H9 (cell line): Measurements from ENCODE around the gene HLTF. TPM values are rescaled to one million over a fixed set of nuclear protein-coding genes. Genes with fewer than 3 reads are reported as not detected.

ENCODE experiments used
- DNase-seq: peaks from one replicate; pipeline ENCODE4 v3.0.0-alpha.2; 2017
- H2AFZ ChIP-seq: one replicate; pipeline ENCODE4 v1.6.1; 2013; ENCODE audit warnings: mild to moderate bottlenecking, low read length, control low read depth, moderate library complexity
- H2AK5ac ChIP-seq: 2 replicates; pipeline ENCODE4 v1.6.1; 2013; ENCODE audit warnings: low read length, control low read depth, mixed read lengths; ENCODE audit not compliant: insufficient read length
- H2BK120ac ChIP-seq: one replicate; pipeline ENCODE4 v1.6.1; 2013; ENCODE audit warnings: low read depth, mild to moderate bottlenecking, low read length, control low read depth, inconsistent platforms; ENCODE audit not compliant: poor library complexity, severe bottlenecking
- H2BK12ac ChIP-seq: 2 replicates; pipeline ENCODE4 v1.6.1; 2013; ENCODE audit warnings: low read length, control low read depth, mixed read lengths, low read depth; ENCODE audit not compliant: insufficient read length
- H2BK15ac ChIP-seq: 2 replicates; pipeline ENCODE4 v1.6.1; 2013; ENCODE audit warnings: low read depth, low read length, control low read depth
- H2BK20ac ChIP-seq: one replicate; pipeline ENCODE4 v1.6.1; 2013; ENCODE audit warnings: low read depth, mild to moderate bottlenecking, low read length, control low read depth, inconsistent platforms; ENCODE audit not compliant: poor library complexity, severe bottlenecking
- H2BK5ac ChIP-seq: 2 replicates; pipeline ENCODE4 v1.6.1; 2013; ENCODE audit warnings: low read length, control low read depth, mixed read lengths; ENCODE audit not compliant: insufficient read length
- H3K14ac ChIP-seq: 2 replicates; pipeline ENCODE4 v1.6.1; 2013; ENCODE audit warnings: low read length, control low read depth; ENCODE audit not compliant: insufficient read depth
- H3K18ac ChIP-seq: 2 replicates; pipeline ENCODE4 v1.6.1; 2013; ENCODE audit warnings: low read depth, mild to moderate bottlenecking, mixed read lengths, low read length, control low read depth; ENCODE audit not compliant: insufficient read length
- H3K23ac ChIP-seq: 2 replicates; pipeline ENCODE4 v1.6.1; 2013; ENCODE audit warnings: low read length, control low read depth, mixed read lengths, low read depth; ENCODE audit not compliant: insufficient read length
- H3K23me2 ChIP-seq: 2 replicates; pipeline ENCODE4 v1.6.1; 2013; ENCODE audit warnings: low read depth, mild to moderate bottlenecking, mixed read lengths, low read length, control low read depth; ENCODE audit not compliant: insufficient read length, poor library complexity, severe bottlenecking
- H3K27ac ChIP-seq: 2 replicates; pipeline ENCODE4 v1.5.1; 2013; ENCODE audit warnings: low read length, control low read depth, mixed read lengths, low read depth; ENCODE audit not compliant: insufficient read length
- H3K27me3 ChIP-seq: 2 replicates; pipeline ENCODE4 v1.6.1; 2013; ENCODE audit warnings: low read length, control low read depth, inconsistent platforms; ENCODE audit not compliant: insufficient read depth
- H3K4ac ChIP-seq: 2 replicates; pipeline ENCODE4 v1.6.1; 2013; ENCODE audit warnings: low read depth, mild to moderate bottlenecking, control low read depth, inconsistent platforms, low read length, moderate library complexity
- H3K4me1 ChIP-seq: 2 replicates; pipeline ENCODE4 v1.6.1; 2013; ENCODE audit warnings: low read length, control low read depth, inconsistent platforms; ENCODE audit not compliant: insufficient read depth
- H3K4me2 ChIP-seq: 2 replicates; pipeline ENCODE4 v1.6.1; 2013; ENCODE audit warnings: low read length, control low read depth, mixed read lengths; ENCODE audit not compliant: insufficient read length, insufficient read depth
- H3K56ac ChIP-seq: 2 replicates; pipeline ENCODE4 v1.6.1; 2013; ENCODE audit warnings: low read depth, mild to moderate bottlenecking, mixed read lengths, low read length, control low read depth; ENCODE audit not compliant: insufficient read length
- H3K79me1 ChIP-seq: 2 replicates; pipeline ENCODE4 v1.6.1; 2013; ENCODE audit warnings: low read depth, mild to moderate bottlenecking, moderate library complexity, low read length, control low read depth, inconsistent platforms; ENCODE audit not compliant: insufficient read depth, poor library complexity, severe bottlenecking
- H3K79me2 ChIP-seq: 2 replicates; pipeline ENCODE4 v1.6.1; 2013; ENCODE audit warnings: low read length, control low read depth, inconsistent platforms; ENCODE audit not compliant: insufficient read depth
- H3K9ac ChIP-seq: 2 replicates; pipeline ENCODE4 v1.6.1; 2013; ENCODE audit warnings: low read length, control low read depth, mixed read lengths; ENCODE audit not compliant: insufficient read length; ENCODE audit errors: extremely low read depth
- H3K9me3 ChIP-seq: one replicate; pipeline ENCODE4 v1.6.1; 2013; ENCODE audit warnings: low read depth, low read length, inconsistent platforms; ENCODE audit not compliant: control insufficient read depth
- H3T11ph ChIP-seq: one replicate; pipeline ENCODE4 v1.6.1; 2013; ENCODE audit warnings: mild to moderate bottlenecking, low read length, control low read depth, inconsistent platforms
- H4K20me1 ChIP-seq: one replicate; pipeline ENCODE4 v1.6.1; 2013; ENCODE audit not compliant: control insufficient read depth, insufficient read length, insufficient read depth
- H4K5ac ChIP-seq: 2 replicates; pipeline ENCODE4 v1.6.1; 2013; ENCODE audit warnings: low read depth, mild to moderate bottlenecking, mixed read lengths, low read length, control low read depth; ENCODE audit not compliant: insufficient read length
- H4K8ac ChIP-seq: replicated peaks from 2 replicates; pipeline ENCODE4 v1.6.1; 2013; ENCODE audit warnings: low read length, control low read depth, mixed read lengths, low read depth; ENCODE audit not compliant: insufficient read length
- H4K91ac ChIP-seq: 2 replicates; pipeline ENCODE4 v1.6.1; 2013; ENCODE audit warnings: low read depth, mild to moderate bottlenecking, moderate library complexity, mixed read lengths, low read length, control low read depth; ENCODE audit not compliant: insufficient read length
- H3K27ac Mint-ChIP-seq, 3 experiments: 2 replicates in 2 of 3; 3 replicates in 1 of 3; pipeline ENCODE4 v1.8.0; 2020 to 2021; ENCODE audit warnings: mixed read lengths in 3 of 3, mild to moderate bottlenecking in 1 of 3, moderate library complexity in 1 of 3
- H3K27me3 Mint-ChIP-seq: 2 replicates; pipeline ENCODE4 v1.8.0; 2021; ENCODE audit warnings: low read depth, mild to moderate bottlenecking, moderate library complexity, mixed read lengths
- H3K36me3 Mint-ChIP-seq, 3 experiments: 2 replicates in 2 of 3; 3 replicates in 1 of 3; pipeline ENCODE4 v1.8.0; 2020 to 2021; ENCODE audit warnings: low read depth in 3 of 3, mixed read lengths in 3 of 3; ENCODE audit not compliant: insufficient read depth in 1 of 3
- H3K4me1 Mint-ChIP-seq, 2 experiments: 2 replicates each; pipeline ENCODE4 v1.8.0; 2020; ENCODE audit warnings: mixed read lengths in 2 of 2
- H3K4me3 Mint-ChIP-seq, 2 experiments: 2 replicates in 1 of 2; 3 replicates in 1 of 2; pipeline ENCODE4 v1.8.0; 2020 to 2021; ENCODE audit warnings: mild to moderate bottlenecking in 2 of 2, mixed read lengths in 2 of 2, moderate library complexity in 1 of 2
- H3K9me3 Mint-ChIP-seq, 2 experiments: 2 replicates in 1 of 2; 3 replicates in 1 of 2; pipeline ENCODE4 v1.8.0; 2020; ENCODE audit warnings: mild to moderate bottlenecking in 2 of 2, mixed read lengths in 2 of 2, moderate library complexity in 1 of 2
- CTCF ChIP-seq: fragments of 200-600 bp; sonication (generic); conservative IDR thresholded peaks from 3 replicates; pipeline ENCODE4 v1.8.0; 2021; ENCODE audit warnings: antibody characterized with exemption, mild to moderate bottlenecking
- WGBS: extraction: QIAGEN DNeasy Blood & Tissue Kit; methylation state at CpG from one replicate; pipeline ENCODE4 v1.1.7; 2013; ENCODE audit warnings: missing lambda C conversion rate, low lambda C conversion rate, mixed read lengths; ENCODE audit not compliant: insufficient read length; ENCODE audit errors: extremely low coverage; 5-methylcytosine and 5-hydroxymethylcytosine counted together
- total RNA-seq: library from RNA; stranded (reverse); gene quantifications from 2 replicates; pipeline ENCODE4 v1.2.1, GENCODE V29; 2021

The HLTF gene
- total RNA-seq, 1 experiment from 2014 or later, result 41.5 TPM

- H3K27ac Mint-ChIP-seq, result no peak overlapping the region; a peak in 1 of 7 replicates
- H3K14ac ChIP-seq, result no peak overlapping the region
- H4K91ac ChIP-seq, result no peak overlapping the region
- H2BK5ac ChIP-seq, result no peak overlapping the region
- no peak overlapping the region for H3K23ac ChIP-seq
- no peaks in the 10 kb centered on the region for H3K27me3 ChIP-seq
- H4K8ac ChIP-seq, result no peak overlapping the region
- no peaks in the 10 kb centered on the region for H3K23me2 ChIP-seq
- peaks cover 17% of the 10 kb centered on the region; the same call in 1 of the 2 replicates for H3K4me1 ChIP-seq
- no peak overlapping the region for H2BK12ac ChIP-seq
- no peak overlapping the region for H2AK5ac ChIP-seq
- no peaks in the 10 kb centered on the region for H3K9me3 Mint-ChIP-seq
- no peaks in the 10 kb centered on the region for H3K79me1 ChIP-seq
- no peak overlapping the region for H3K4ac ChIP-seq
- no peak overlapping the region for H3K18ac ChIP-seq
- no peak for TF ChIP-seq CTCF
- no peak overlapping the region for H3K9ac ChIP-seq
- no peaks in the 10 kb centered on the region for H3K27me3 Mint-ChIP-seq
- no peak overlapping the region for H3K27ac ChIP-seq
- no peak overlapping the region for H3K56ac ChIP-seq
- H3T11ph ChIP-seq, result no peak overlapping the region
- no CpG with 5 or more reads among the region's 2 CpGs for WGBS
- H2BK120ac ChIP-seq, result no peak overlapping the region
- H2AFZ ChIP-seq, result no peak overlapping the region
- no peak for DNase-seq
- H4K20me1 ChIP-seq, result no peaks in the 10 kb centered on the region
- H3K79me2 ChIP-seq, result no peaks in the 10 kb centered on the region
- H3K36me3 Mint-ChIP-seq, result peaks cover 8 to 22% (median 20%) of the 10 kb centered on the region in 3 experiments; a peak in 6 of 7 replicates
- peaks cover 32% of the 10 kb centered on the region in 2 experiments for H3K4me1 Mint-ChIP-seq
- H2BK15ac ChIP-seq, result no peak overlapping the region
- H3K4me3 Mint-ChIP-seq, result no peak overlapping the region
- no peak overlapping the region for H2BK20ac ChIP-seq
- no peaks in the 10 kb centered on the region for H3K9me3 ChIP-seq
- H3K4me2 ChIP-seq, result no peak overlapping the region
- no peak overlapping the region for H4K5ac ChIP-seq
These were observed 70.1 kb downstream of the HLTF start for GRCh38 chr3:149016242-149016641.
